ENCODE data around the gene GPR101.

The GPR101 gene

GRCh38 chrX:137032841-137033773 is 688 bp downstream of the GPR101 start:
- peaks cover 41% of the 10 kb centered on the region for H3K27me3 ChIP-seq (ENCODE audit: insufficient read depth, poor library complexity, severe bottlenecking)
- H3K27ac ChIP-seq (ENCODE audit: poor library complexity, severe bottlenecking): no peak overlapping the region
- no peaks in the 10 kb centered on the region for H3K4me1 ChIP-seq (ENCODE audit: insufficient read depth, poor library complexity, severe bottlenecking)
- no peak overlapping the region for H3K4me3 ChIP-seq (ENCODE audit: severe bottlenecking)
- TF ChIP-seq CTCF (IDR thresholded peaks at IDR 0.05; ENCODE audit: poor library complexity, severe bottlenecking): no peak
- H3K9me3 ChIP-seq (ENCODE audit: severe bottlenecking): no peaks in the 10 kb centered on the region
- no peak for ATAC-seq (ENCODE audit: low read depth)
- DNase-seq (ENCODE audit: low spot score): no peak
- no peaks in the 10 kb centered on the region for H3K36me3 ChIP-seq (ENCODE audit: low read depth)

- DNase-seq (ENCODE audit: low spot score) (no peak), ATAC-seq (ENCODE audit: low read depth) (no peak)
- Histone ChIP-seq H3K4me1 (ENCODE audit: insufficient read depth, poor library complexity, severe bottlenecking) (no peaks in the 10 kb centered on the region), H3K27ac (ENCODE audit: poor library complexity, severe bottlenecking) (no peak overlapping the region), H3K4me3 (ENCODE audit: severe bottlenecking) (no peak overlapping the region), H3K36me3 (ENCODE audit: low read depth) (no peaks in the 10 kb centered on the region), H3K27me3 (ENCODE audit: insufficient read depth, poor library complexity, severe bottlenecking) (peaks cover 41% of the 10 kb centered on the region), H3K9me3 (ENCODE audit: severe bottlenecking) (no peaks in the 10 kb centered on the region)
- no peak for TF ChIP-seq CTCF (IDR thresholded peaks at IDR 0.05; ENCODE audit: poor library complexity, severe bottlenecking)
Measured at GRCh38 chrX:137032341-137032694, 1.5 kb downstream of the GPR101 start.

- DNase-seq (ENCODE audit: low spot score) (no peak), ATAC-seq (ENCODE audit: low read depth) (no peak)
- H3K9me3 ChIP-seq (ENCODE audit: severe bottlenecking): no peaks in the 10 kb centered on the region
- H3K4me1 ChIP-seq (ENCODE audit: insufficient read depth, poor library complexity, severe bottlenecking): no peaks in the 10 kb centered on the region
- H3K36me3 ChIP-seq (ENCODE audit: low read depth): no peaks in the 10 kb centered on the region
- no peak for TF ChIP-seq CTCF (IDR thresholded peaks at IDR 0.05; ENCODE audit: poor library complexity, severe bottlenecking)
- peaks cover 41% of the 10 kb centered on the region for H3K27me3 ChIP-seq (ENCODE audit: insufficient read depth, poor library complexity, severe bottlenecking)
- no peak overlapping the region for H3K27ac ChIP-seq (ENCODE audit: poor library complexity, severe bottlenecking)
- H3K4me3 ChIP-seq (ENCODE audit: severe bottlenecking): no peak overlapping the region
Measured at GRCh38 chrX:137031517-137032340, 2.1 kb downstream of the GPR101 start.

GRCh38 chrX:137031039-137031438 is 2.8 kb downstream of the GPR101 start:
- Histone ChIP-seq H3K27ac (ENCODE audit: poor library complexity, severe bottlenecking) (no peak overlapping the region), H3K4me1 (ENCODE audit: insufficient read depth, poor library complexity, severe bottlenecking) (no peaks in the 10 kb centered on the region), H3K4me3 (ENCODE audit: severe bottlenecking) (no peak overlapping the region), H3K36me3 (ENCODE audit: low read depth) (no peaks in the 10 kb centered on the region), H3K9me3 (ENCODE audit: severe bottlenecking) (no peaks in the 10 kb centered on the region), H3K27me3 (ENCODE audit: insufficient read depth, poor library complexity, severe bottlenecking) (peaks cover 41% of the 10 kb centered on the region)
- ATAC-seq (ENCODE audit: low read depth) (no peak), DNase-seq (ENCODE audit: low spot score) (no peak)
- no peak for TF ChIP-seq CTCF (IDR thresholded peaks at IDR 0.05; ENCODE audit: poor library complexity, severe bottlenecking)
